ENCODE data around the gene VPREB1.

DNA sequence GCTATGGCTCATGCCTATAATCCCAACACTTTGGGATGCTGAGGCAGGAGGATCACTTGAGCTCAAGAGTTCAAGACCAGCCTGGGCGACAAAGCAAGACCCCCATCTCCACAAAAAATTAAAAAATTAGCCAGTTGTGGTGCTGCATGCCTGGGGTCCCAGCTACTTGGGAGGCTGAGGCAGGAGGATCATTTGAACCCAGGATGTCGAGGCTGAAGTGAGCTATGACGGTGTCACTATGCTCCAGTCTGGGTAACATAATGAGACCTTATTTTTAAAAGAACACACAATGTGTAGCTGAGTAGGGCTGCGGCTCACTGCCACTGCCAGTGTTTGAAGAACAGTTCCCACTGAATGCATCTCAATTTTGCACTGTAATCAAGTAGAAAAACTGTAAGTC, 7.1 kb upstream of the VPREB1 start:
- TF ChIP-seq, protein P1, sequence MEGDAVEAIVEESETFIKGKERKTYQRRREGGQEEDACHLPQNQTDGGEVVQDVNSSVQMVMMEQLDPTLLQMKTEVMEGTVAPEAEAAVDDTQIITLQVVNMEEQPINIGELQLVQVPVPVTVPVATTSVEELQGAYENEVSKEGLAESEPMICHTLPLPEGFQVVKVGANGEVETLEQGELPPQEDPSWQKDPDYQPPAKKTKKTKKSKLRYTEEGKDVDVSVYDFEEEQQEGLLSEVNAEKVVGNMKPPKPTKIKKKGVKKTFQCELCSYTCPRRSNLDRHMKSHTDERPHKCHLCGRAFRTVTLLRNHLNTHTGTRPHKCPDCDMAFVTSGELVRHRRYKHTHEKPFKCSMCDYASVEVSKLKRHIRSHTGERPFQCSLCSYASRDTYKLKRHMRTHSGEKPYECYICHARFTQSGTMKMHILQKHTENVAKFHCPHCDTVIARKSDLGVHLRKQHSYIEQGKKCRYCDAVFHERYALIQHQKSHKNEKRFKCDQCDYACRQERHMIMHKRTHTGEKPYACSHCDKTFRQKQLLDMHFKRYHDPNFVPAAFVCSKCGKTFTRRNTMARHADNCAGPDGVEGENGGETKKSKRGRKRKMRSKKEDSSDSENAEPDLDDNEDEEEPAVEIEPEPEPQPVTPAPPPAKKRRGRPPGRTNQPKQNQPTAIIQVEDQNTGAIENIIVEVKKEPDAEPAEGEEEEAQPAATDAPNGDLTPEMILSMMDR (IDR thresholded peaks at IDR 0.05) = no peak
- no peak for TF ChIP-seq POLR2A (IDR thresholded peaks at IDR 0.05)
- TF ChIP-seq POLR2AphosphoS5 (IDR thresholded peaks at IDR 0.05) = no peak
- no peak for TF ChIP-seq EP300 (IDR thresholded peaks at IDR 0.05; ENCODE audit: low read depth)

Measured in transverse colon (tissue), 4 donors.